Measurements from ENCODE around the gene MARCHF6. TPM values are rescaled to one million over a fixed set of nuclear protein-coding genes. Genes with fewer than 3 reads are reported as not detected.

The MARCHF6 gene
- total RNA-seq, 2 donors from 2014 or later: 76.5 to 116 TPM

DNA sequence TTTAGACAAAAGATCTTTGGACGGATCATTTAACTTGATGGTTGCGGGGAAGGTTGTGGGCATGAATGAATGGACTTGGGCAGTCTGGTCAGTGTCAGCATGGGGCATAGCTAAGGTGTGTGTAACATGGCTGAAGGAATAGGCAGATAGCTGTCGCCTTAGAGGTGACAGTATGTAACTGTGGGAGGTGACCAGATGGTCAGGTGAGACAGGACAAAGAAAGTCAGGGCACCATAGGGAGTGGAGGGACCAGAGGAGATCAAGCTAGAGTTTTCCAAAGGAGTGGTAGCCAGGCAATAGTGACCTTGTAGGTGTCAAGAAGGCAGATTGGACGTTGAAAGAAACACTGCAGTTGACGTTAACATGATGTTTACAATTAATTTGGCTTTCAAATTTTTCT is 43.1 kb downstream of the MARCHF6 start:
- Histone ChIP-seq H3K36me3 (replicated peaks in 1 of 2; ENCODE audit: insufficient read depth in 1 of 2, low read depth in 2 of 2) (peaks cover 0 to 22% of the 10 kb centered on the region in 2 donors), H3K4me3 (no peak overlapping the region), H3K9me3 (no peaks in the 10 kb centered on the region), H3K27ac (no peak overlapping the region), H3K4me1 (no peaks in the 10 kb centered on the region), H3K27me3 (no peaks in the 10 kb centered on the region)
- WGBS, 2 donors: 56 to 58% methylated on average over 5 of the region's 5 CpGs
- TF ChIP-seq, protein P1, sequence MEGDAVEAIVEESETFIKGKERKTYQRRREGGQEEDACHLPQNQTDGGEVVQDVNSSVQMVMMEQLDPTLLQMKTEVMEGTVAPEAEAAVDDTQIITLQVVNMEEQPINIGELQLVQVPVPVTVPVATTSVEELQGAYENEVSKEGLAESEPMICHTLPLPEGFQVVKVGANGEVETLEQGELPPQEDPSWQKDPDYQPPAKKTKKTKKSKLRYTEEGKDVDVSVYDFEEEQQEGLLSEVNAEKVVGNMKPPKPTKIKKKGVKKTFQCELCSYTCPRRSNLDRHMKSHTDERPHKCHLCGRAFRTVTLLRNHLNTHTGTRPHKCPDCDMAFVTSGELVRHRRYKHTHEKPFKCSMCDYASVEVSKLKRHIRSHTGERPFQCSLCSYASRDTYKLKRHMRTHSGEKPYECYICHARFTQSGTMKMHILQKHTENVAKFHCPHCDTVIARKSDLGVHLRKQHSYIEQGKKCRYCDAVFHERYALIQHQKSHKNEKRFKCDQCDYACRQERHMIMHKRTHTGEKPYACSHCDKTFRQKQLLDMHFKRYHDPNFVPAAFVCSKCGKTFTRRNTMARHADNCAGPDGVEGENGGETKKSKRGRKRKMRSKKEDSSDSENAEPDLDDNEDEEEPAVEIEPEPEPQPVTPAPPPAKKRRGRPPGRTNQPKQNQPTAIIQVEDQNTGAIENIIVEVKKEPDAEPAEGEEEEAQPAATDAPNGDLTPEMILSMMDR (IDR thresholded peaks at IDR 0.05): no peak
- TF ChIP-seq POLR2A (IDR thresholded peaks at IDR 0.05): no peak
- intact Hi-C loops (cut with DNase I): no loop called here
- DNase-seq: no peak
- no peak for ATAC-seq

DNA sequence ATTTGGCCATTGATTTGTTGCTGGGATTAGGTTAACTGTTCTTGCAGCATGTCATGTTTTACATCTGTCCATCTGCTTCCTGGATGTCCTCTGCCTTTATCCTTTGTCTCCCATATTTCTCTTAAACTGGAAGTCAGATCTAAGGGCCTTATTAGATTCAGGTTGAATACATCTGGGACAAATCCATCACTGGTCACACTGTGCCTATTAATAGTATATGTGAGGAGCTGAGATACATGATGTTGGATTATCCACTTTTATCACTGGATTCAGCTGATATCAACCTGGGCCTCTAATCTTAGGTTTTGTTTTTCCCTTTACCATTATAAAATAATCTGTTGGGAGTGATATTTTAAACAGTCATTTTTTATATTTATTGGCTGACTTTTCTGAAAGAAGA is 46.3 kb downstream of the MARCHF6 start:
- ATAC-seq: no peak
- intact Hi-C loops (cut with DNase I): no loop called here
- H3K27me3 ChIP-seq: no peaks in the 10 kb centered on the region
- H3K36me3 ChIP-seq (replicated peaks in 1 of 2; ENCODE audit: insufficient read depth in 1 of 2, low read depth in 2 of 2): peaks cover 8 to 27% of the 10 kb centered on the region in 2 donors
- no peak overlapping the region for H3K27ac ChIP-seq
- H3K4me3 ChIP-seq: no peak overlapping the region
- DNase-seq: no peak
- H3K9me3 ChIP-seq: no peaks in the 10 kb centered on the region
- no peaks in the 10 kb centered on the region for H3K4me1 ChIP-seq
- TF ChIP-seq, protein P1 (IDR thresholded peaks at IDR 0.05): no peak

DNA sequence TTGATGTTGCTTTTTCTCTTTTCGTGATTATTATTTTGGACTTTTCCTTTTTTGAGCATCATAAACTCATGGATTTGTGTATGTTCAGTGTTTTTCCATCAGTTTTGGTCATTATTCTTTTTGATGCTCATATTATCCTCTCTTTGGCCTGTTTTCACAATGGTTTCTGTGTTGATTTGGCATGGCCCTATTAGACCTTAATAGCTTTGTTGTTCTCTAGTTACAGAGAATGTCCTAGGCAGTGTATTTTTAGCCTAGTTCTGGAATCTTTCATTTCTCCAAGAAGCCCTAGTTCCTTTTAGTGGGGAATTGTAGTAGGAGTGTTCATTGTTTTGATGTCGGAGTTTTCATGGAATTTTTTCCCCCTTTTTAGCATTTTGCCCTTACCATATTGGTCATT is 46.9 kb downstream of the MARCHF6 start:
- Histone ChIP-seq H3K4me3 (no peak overlapping the region), H3K36me3 (replicated peaks in 1 of 2; ENCODE audit: insufficient read depth in 1 of 2, low read depth in 2 of 2) (peaks cover 8 to 27% of the 10 kb centered on the region in 2 donors), H3K27ac (no peak overlapping the region), H3K4me1 (no peaks in the 10 kb centered on the region), H3K9me3 (no peaks in the 10 kb centered on the region), H3K27me3 (no peaks in the 10 kb centered on the region)
- ATAC-seq: no peak
- 95 to 100% methylated on average over 2 of the region's 2 CpGs for WGBS, 2 donors
- intact Hi-C loops (cut with DNase I): no loop called here
- TF ChIP-seq, protein P1 (IDR thresholded peaks at IDR 0.05): no peak
- TF ChIP-seq POLR2A (IDR thresholded peaks at IDR 0.05): no peak
- DNase-seq: no peak

DNA sequence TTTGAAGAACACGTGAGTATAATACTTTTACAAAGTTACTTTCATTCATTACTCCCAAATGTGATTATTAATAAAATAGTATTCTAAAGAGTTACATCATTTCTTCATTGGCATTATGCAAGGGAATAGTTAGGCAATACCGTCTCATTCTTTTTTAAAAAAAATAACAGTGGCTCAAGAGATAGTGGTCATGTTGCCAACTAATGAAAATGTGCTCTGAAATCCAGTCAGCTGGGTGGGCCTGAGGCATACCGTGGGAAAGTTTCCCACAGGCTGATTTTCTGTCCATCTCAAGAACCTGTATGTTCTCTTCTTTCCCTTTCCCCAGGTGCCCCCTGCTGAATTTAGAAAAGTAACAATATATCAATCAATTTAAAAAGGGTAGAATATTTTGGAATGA is 47.3 kb downstream of the MARCHF6 start:
- no peak overlapping the region for H3K27ac ChIP-seq

DNA sequence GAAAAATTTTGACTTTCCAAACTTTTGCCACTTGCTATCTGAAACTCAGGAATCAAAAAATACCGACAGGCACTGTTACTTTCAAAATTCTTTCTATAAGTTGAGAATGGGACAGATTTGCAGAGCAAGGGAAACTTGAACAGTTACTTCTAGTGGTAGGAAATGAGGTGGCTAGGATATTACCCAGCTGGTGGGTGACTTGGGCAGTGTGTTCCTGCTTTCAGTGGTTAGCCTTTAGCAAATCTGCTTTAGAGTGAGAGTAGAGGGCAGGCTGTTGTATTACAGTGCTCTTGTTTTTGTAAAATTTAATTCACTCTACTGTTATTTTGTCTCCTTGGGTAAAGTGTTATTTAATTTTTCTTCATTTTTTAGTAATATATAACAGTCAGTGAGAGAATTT is 48.0 kb downstream of the MARCHF6 start:
- Histone ChIP-seq H3K9me3 (no peaks in the 10 kb centered on the region), H3K27ac (no peak overlapping the region), H3K27me3 (no peaks in the 10 kb centered on the region), H3K4me3 (no peak overlapping the region), H3K4me1 (no peaks in the 10 kb centered on the region), H3K36me3 (replicated peaks in 1 of 2; ENCODE audit: insufficient read depth in 1 of 2, low read depth in 2 of 2) (peaks cover 8 to 34% of the 10 kb centered on the region in 2 donors)
- ATAC-seq (no peak), DNase-seq (no peak)
- WGBS, 2 donors: 83 to 87% methylated on average over 1 of the region's 1 CpG
- intact Hi-C loops (cut with DNase I): no loop called here
- TF ChIP-seq POLR2A (IDR thresholded peaks at IDR 0.05): no peak
- TF ChIP-seq, protein P1 (IDR thresholded peaks at IDR 0.05): no peak

More for the DNA sequence above, 47.3 kb downstream of the MARCHF6 start:
- WGBS, 2 donors: 58 to 60% methylated on average over 3 of the region's 3 CpGs
- no peaks in the 10 kb centered on the region for H3K9me3 ChIP-seq
- no peak overlapping the region for H3K4me3 ChIP-seq
- ATAC-seq: peak; percentile 33
- no peaks in the 10 kb centered on the region for H3K4me1 ChIP-seq
- no peaks in the 10 kb centered on the region for H3K27me3 ChIP-seq
- peak in 1 of 4 donors; percentile 15 for DNase-seq
- intact Hi-C loops (cut with DNase I): no loop called here
- TF ChIP-seq, protein P1 (IDR thresholded peaks at IDR 0.05): no peak
- TF ChIP-seq POLR2A (IDR thresholded peaks at IDR 0.05): no peak
- H3K36me3 ChIP-seq (replicated peaks in 1 of 2; ENCODE audit: insufficient read depth in 1 of 2, low read depth in 2 of 2): peaks cover 8 to 30% of the 10 kb centered on the region in 2 donors
